ENCODE measurements around the gene CCDC47.
A peak's percentile ranks its signal among the peaks of the same experiment; 100 is the strongest.
"Not testable (repeated sequence)": the region's sequence is repeated elsewhere in the genome, so short reads cannot be mapped to it uniquely, and the experiment has no call there.

Gene CCDC47, protein sequence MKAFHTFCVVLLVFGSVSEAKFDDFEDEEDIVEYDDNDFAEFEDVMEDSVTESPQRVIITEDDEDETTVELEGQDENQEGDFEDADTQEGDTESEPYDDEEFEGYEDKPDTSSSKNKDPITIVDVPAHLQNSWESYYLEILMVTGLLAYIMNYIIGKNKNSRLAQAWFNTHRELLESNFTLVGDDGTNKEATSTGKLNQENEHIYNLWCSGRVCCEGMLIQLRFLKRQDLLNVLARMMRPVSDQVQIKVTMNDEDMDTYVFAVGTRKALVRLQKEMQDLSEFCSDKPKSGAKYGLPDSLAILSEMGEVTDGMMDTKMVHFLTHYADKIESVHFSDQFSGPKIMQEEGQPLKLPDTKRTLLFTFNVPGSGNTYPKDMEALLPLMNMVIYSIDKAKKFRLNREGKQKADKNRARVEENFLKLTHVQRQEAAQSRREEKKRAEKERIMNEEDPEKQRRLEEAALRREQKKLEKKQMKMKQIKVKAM

DNA sequence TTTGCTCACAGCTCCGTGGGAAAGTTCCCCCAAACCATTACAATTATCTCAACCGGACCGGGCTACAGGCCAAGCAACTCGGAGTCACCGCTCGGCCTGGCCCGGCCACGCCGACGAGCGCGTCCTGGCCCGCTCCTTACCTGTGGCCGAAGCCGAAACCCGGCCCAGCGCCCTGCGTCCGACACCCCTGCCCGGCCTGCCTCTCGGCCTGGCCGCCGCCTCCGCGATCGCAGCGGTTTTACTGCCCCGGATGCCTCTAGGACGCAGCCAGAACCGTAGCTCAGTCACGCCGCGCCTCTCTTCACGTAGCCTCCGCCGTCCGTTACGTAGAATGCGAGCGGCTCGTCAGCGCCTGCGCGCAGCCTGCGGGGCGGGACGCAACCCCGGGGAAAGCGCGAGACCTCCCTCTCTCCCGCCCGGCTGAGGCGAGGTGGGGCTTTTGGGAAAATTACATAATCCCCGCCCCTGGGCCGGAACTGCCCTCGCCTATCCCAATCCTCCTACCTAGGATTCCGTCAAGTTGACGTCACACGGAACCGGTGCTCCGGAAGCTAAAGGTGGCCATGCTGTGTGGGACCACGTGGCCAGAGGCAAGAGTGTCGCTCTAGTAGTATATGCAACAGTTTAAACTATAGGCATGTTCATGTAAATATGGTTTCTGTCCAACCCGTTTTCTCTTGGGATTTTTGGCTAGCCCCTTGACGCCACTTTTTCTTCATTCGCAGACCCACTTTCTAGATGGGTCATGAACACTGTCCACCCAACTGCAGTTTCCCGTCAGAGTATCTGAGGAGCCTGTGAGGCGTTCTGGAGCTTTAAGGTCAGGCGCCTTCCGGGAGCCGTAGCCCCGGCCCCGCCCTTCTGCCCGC is at the start of gene CCDC47:
CCDC47 (minus strand) TSS at position 326 of the 869 bp plus-strand sequence. CDS start 7,422 bp downstream, outside the sequence.
- peak; percentile 93 for DNase-seq (ENCODE audit: extremely low spot score, insufficient read length, low read depth)
- FAIRE-seq, result peak; percentile 98

DNA sequence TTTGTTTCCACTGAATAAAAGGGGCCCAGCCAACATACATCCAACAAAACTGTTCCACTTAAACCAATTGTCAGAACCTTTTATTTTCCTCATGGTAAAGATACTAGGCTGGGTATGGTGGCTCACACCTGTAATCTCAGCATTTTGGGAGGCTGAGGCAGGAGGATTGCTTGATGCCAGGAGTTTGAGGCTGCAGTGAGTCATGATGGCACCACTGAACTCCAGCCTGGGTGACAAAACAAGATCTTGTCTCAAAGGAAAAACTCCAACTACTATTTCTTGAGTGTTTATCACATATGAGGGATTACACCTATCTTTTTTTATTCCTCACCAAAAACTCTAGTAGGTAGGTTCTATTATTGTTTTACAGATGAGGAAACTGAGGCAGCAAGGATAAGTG is 49.1 kb upstream of the CCDC47 start:
- FAIRE-seq, result no peak
- DNase-seq (ENCODE audit: extremely low spot score, insufficient read length, low read depth), result no peak

DNA sequence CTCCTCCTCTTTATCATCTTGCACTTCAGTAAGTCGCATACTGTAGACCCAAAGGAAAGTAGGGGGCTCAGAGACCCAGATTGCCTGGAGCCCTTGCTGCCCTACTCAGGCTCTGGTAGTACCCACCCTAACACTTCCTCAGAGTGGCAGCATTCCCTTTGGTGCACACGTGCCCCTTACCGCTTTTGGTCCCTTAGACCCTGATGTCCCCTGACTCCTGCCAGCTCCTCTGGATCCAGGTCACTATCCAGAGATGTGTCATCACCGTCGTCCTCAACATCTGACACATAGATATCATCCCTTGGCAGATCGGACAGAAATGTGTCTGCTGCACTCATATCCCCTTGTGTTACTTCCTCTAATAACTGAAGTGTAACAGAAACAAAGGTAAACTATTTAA is 48.4 kb upstream of the CCDC47 start:
- DNase-seq (ENCODE audit: extremely low spot score, insufficient read length, low read depth) (no peak), FAIRE-seq (no peak)

DNA sequence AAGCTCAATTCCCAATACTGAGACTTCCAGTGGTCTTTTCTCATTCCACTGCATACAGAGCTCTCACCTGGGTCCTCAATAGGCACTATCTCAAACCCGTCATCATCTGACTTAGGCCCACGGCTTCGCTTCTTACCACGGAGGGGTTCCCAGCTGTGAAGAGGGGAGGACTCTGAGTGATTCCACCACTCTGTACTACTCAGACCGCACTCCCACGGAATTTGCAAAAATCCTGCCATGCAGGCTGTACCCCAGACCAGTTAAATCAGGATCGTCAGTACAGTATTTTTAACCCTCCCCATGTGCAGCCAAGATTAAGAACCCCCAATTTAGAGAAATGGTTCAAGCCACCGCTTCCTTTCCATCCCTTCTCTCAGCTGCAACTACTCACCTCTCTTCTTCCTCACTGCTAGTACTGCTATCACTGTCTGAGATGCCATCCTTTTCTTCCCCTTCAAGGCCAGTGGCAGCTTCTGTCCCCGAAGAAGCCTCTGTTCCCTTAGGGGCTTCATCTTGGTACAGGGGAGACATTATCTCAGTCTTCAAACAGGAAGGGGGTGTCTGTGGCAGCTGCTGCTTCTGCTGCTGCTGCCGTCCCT is 47.7 kb upstream of the CCDC47 start:
- no peak for DNase-seq (ENCODE audit: extremely low spot score, insufficient read length, low read depth)
- FAIRE-seq, result no peak

DNA sequence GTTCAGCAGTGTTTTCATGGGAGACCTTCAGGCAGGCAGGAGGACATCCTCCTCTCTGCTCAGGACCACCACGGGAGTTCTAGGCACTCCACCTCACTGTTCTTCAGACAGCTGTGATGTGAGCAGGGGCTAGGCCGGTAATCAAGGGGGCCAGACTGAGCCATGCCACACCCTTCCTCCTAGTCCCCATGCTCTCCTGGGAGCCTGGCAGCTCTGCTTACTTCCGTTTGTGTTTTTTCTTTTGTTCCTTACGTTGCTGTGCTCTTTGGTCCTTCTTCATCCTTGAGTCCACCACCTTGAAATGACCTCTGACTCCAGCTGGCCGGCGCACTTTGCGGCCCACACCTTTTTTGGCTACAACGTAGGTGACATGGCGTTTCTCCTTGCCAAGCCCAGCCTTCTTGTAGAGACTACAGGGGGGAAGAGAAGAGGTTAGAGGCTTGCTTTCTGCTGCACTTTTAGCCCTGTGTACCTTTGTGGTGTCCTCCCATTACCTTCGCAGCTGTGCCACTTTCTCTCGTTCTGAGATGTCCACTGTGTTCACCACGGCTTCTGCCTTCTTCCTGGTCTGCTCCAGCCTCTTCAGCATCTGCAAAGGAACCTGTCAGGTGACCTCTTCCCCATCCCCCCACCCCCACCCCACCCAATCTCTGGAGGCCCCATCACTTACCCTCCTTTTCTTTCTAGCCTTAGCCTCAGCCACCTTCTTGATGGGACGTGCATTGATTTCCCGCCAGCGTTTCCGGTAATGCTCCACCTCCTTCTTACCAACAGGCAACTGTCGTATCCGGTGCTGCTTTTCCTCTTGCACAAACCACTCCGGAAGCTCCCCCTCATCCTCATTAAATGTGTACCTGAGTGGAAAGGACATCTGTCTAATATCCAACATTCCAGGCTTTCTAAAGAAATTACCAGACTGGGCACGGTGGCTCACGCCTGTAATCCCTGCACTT is 46.5 kb upstream of the CCDC47 start:
- FAIRE-seq, result no peak
- no peak for DNase-seq (ENCODE audit: extremely low spot score, insufficient read length, low read depth)

DNA sequence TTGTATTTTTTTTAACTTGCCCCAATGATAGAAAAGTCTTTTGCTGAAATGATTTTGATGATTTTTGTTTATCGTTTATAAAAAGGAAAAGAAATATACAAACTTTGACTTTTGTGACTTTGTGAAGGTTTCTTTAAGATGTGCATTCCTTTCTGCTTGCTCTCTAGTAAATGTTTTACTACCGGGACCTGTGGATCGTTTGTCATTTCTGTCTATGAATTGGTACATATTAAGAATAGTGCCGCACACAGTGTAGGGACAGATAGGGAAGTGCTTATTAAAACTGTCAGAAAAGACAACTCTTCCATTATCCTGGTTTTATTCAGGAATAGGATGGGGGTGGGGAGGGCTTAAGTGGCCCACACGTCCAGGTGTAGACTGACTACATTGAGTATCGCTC is 45.7 kb upstream of the CCDC47 start:
- no peak for DNase-seq (ENCODE audit: extremely low spot score, insufficient read length, low read depth)
- no peak for FAIRE-seq

DNA sequence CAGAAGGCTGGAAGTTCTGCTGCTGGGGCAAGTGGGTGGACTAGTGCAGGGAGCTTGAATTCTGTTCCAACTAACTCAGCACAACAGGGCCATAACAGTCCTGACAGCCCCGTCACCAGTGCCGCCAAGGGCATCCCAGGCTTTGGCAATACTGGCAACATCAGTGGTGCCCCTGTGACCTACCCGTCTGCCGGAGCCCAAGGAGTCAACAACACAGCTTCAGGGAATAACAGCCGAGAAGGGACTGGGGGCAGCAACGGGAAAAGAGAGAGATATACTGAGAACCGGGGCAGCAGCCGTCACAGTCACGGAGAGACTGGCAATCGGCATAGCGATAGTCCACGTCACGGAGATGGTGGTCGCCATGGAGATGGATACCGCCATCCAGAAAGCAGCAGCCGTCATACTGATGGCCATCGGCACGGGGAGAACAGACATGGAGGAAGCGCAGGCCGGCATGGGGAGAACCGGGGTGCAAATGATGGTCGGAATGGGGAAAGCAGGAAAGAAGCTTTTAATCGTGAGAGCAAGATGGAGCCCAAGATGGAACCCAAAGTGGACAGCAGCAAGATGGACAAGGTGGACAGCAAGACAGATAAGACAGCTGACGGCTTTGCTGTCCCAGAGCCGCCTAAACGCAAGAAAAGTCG is 44.5 kb upstream of the CCDC47 start:
- DNase-seq (ENCODE audit: extremely low spot score, insufficient read length, low read depth) (no peak), FAIRE-seq (no peak)

DNA sequence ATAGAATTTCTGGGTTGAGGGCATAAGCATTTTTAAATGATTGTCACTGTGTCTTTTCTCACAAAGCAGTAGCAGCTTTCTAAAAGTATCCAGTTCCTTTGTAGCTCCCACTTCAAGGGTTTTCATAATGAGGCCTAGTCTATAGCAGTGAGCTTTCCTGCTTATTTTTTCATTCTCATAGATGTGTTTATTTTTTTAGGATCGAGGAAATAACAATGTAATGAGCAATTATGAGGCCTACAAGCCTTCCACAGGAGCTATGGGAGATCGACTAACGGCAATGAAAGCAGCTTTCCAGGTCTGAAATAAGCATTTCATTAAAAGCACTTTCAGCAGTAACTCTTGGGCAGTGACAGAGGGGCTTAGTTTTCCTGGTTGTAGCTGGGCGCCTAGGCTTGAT is 43.3 kb upstream of the CCDC47 start:
- no peak for DNase-seq (ENCODE audit: extremely low spot score, insufficient read length, low read depth)

DNA sequence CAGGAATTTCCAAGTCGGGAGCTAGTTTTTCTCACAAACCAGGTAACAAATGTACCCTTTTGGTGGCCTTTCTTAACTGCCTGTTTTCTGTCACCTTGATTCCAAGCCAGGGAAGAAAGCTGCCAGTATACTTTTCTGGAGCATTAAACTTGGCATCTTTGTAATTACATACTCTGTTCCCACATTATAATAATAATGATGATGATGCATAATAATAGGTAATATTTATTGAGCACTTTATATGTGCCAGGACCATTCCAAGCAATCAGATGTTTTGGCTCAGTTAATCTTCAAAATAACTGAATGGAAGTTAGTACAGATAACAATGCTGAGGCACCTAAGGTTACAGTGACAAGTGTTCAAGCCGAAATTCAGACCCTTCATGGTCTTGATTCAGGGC is 42.7 kb upstream of the CCDC47 start:
- FAIRE-seq (no peak), DNase-seq (ENCODE audit: extremely low spot score, insufficient read length, low read depth) (no peak)

More for the DNA sequence above, 43.3 kb upstream of the CCDC47 start:
- no peak for FAIRE-seq

DNA sequence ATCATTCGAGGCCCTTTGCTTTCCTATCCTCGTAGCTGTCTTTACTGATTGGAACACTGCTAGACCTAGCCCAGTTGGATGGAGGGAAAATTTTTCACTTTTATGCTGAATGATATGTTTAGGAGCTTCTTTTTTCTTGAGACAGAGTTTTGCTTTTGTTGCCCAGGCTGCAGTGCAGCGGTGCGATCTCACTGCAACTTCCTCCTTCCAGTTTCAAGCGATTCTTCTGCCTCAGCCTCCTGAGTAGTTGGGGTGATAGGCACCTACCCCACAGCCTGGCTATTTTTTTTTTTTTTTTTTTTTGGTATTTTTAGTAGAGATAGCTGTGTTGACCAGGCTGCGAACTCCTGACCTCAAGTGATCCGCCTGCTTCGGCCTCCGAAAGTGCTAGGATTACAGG is 36.6 kb upstream of the CCDC47 start:
- no peak for FAIRE-seq

DNA sequence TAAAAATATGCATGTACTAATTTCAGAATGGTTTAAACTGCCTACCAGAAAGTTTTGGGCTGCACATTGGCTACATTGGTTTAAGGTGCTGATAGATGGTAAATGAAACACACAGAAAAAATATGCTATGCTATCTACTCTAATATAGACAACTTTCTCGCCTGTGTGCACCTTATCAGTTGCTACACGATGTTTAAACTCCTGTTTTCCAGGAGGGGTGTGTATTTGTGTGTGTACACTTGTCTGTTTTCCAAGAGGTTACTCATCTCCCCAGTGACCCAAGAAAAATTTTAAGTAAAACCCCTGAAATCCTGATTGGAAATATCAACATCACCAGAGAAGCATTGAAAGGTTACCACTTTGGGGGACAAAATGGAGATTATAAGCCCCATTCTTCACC is 32.2 kb upstream of the CCDC47 start:
- FAIRE-seq, result no peak
- DNase-seq (ENCODE audit: extremely low spot score, insufficient read length, low read depth), result no peak

More for the DNA sequence above, 36.6 kb upstream of the CCDC47 start:
- DNase-seq (ENCODE audit: extremely low spot score, insufficient read length, low read depth), result no peak

DNA sequence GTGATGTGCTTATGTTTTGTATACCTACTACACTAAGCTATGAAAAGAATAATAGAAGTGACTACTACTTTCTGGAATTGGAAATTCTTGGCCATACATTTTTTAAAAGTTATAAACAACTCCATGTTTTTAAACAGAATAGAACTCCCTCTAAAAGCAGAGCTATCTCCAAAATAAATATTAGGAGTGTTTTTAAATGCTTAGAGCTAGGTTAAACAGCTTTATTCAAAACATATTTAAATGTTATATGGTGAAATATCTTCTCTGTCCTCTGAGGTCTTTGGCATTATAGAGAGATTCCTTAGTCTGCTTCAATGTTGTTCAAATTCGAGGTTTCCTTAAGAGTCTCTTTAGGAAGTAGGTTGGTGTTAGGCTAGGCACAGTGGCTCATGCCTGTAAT is 30.9 kb upstream of the CCDC47 start:
- no peak for DNase-seq (ENCODE audit: extremely low spot score, insufficient read length, low read depth)
- no peak for FAIRE-seq

DNA sequence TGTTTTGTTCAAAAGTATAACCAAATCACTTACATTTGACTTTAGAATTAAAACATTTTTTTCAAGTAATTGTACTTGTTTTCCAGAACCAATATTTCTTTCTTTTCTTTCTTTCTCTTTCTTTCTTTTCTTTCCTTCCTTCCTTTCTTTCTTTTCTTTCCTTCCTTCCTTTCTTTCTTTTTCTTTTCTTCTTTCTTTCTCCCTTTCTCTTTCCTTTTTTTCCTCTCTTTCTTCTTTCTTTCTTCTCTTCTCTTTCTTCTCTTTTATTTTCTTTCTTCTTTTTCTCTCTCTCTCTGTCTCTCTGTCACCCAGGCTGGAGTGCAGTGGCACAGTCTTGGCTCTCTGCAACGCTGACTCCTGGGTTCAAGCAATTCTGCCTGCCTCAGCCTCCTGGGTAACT is 27.4 kb upstream of the CCDC47 start:
- FAIRE-seq (no peak), DNase-seq (ENCODE audit: extremely low spot score, insufficient read length, low read depth) (no peak)

DNA sequence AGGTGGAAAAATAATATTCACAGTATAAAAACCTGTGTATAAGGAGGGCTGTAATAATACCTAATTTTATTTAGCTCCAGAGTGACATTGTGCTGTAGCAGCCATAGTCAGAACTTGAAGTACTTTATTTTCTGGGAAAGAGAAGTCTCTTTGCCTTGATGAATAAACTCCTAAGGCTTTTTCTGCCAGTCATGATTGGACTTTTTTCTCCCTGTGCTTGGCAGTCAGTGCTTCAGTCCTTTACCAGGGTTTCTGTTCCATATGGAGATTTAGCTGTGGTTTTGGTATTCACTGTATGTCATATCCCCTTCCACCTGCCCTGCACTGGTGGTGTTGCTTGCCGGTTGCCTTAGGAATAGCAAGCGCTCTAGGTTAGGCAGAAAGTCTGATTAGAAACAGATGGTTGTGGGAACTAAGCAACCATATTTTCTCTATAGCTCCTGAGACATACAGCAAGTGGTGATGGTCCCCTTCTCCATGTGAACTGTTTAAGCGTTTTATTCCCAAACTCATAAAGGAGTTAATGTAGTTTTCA is 25.2 kb upstream of the CCDC47 start:
- FAIRE-seq, result no peak
- DNase-seq (ENCODE audit: extremely low spot score, insufficient read length, low read depth), result no peak

DNA sequence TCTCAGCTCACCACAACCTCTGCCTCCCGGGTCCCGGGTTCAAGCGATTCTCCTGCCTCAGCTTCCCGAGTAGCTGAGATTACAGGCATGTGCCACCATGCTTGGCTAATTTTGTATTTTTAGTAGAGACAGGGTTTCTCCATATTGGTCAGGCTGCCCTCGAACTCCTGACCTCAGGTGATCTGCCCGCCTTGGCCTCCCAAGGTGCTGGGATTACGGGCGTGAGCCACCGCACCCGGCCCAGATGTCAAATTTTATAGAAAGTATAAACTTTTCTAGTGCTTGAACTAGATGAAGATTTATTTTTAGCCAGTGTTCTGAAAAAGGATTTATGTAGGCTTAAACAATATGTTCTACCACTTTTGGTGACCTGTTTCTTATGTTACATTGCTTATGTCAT is 23.0 kb upstream of the CCDC47 start:
- FAIRE-seq, result not testable (repeated sequence)

DNA sequence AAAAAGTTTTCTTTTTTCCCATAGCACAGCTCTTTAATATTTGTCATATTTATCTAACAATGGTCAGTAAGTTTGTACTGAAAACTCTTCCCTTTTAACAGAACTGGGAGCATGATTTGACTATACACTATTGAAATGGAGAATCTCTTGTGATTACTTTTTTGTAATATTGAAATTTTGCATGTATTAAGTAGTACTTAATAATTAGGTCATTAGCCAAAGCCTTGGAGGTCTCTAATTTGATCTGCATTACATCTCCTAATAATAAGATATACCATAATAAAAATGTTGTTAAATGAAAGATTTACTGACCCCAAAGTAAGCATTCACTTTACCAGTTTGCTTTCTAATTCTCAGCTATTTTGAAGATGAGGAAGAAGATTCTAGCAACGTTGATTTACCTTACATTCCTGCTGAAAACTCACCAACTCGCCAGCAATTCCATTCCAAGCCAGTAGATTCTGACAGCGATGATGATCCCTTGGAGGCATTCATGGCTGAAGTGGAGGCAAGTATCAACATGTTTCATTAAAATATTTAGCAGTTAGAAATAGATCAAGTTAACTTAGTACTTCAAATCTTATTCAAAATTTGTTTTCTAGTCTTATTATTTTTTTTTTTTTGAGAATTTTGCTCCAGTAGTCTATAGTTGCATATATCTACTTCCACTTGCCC is 18.8 kb upstream of the CCDC47 start:
- DNase-seq (ENCODE audit: extremely low spot score, insufficient read length, low read depth) (no peak), FAIRE-seq (no peak)

More for the DNA sequence above, 23.0 kb upstream of the CCDC47 start:
- DNase-seq (ENCODE audit: extremely low spot score, insufficient read length, low read depth), result not testable (repeated sequence)

DNA sequence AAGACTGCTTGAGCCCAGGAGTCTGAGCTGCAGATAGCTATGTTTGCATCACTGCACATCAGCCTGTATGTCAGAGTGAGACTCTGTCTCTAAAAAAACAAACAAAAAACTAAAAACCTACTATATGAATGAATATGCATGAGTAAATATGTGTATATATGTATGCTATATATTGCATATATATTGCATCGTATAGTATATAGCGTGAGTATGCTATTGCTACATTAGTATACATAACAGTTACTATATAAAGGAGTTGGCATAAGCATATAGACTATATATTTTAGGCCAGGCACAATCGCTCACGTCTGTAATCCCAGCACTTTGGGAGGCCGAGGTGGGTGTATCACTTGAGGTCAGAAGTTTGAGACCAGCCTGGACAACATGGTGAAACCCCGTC is 16.7 kb upstream of the CCDC47 start:
- no peak for FAIRE-seq
- no peak for DNase-seq (ENCODE audit: extremely low spot score, insufficient read length, low read depth)

Data from GM18507 (cell line).